Adrenal gland (tissue), 12 donors: Measurements from ENCODE around the gene GPR179. TPM values are rescaled to one million over a fixed set of nuclear protein-coding genes. Genes with fewer than 3 reads are reported as not detected.

ENCODE experiments used
- DNase-seq, 7 donors: peaks; one replicate each; pipeline ENCODE4 v3.0.0-alpha.2; 2019 to 2020
- H3K27ac ChIP-seq, 5 donors: fragments of 200-600 bp; sonication (generic) in 4 of 5; 1 replicate in 3 of 5; 2 replicates in 2 of 5; pipeline versions ENCODE4 v1.5.1 to v1.8.0; 2016 to 2020; ENCODE audit warnings: mild to moderate bottlenecking in 1 of 5
- H3K27me3 ChIP-seq: fragments of 200-600 bp; 2 replicates; pipeline ENCODE4 v1.8.0; 2021
- H3K36me3 ChIP-seq, 2 donors: fragments of 200-600 bp; replicated peaks in 1 of 2; 1 replicate in 1 of 2; 2 replicates in 1 of 2; pipeline versions ENCODE4 v1.5.1 to v1.8.0; 2018 to 2022
- H3K4me1 ChIP-seq, 2 donors: fragments of 200-600 bp; replicated peaks in 1 of 2; 1 replicate in 1 of 2; 2 replicates in 1 of 2; pipeline versions ENCODE4 v1.5.1 to v1.8.0; 2018 to 2021
- H3K4me3 ChIP-seq, 4 donors: fragments of 200-600 bp; sonication (generic) in 3 of 4; one replicate each; pipeline ENCODE4 v1.5.1; 2016 to 2018
- H3K9me3 ChIP-seq, 3 donors: fragments of 200-600 bp; sonication (generic) in 1 of 3; replicated peaks in 1 of 3; 1 replicate in 2 of 3; 2 replicates in 1 of 3; pipeline versions ENCODE4 v1.5.1 to v1.8.0; 2016 to 2021
- POLR2A ChIP-seq, 2 donors: fragments of 450-650 bp; IDR thresholded peaks; one replicate each; pipeline ENCODE4 v1.6.1; 2017; ENCODE audit warnings: antibody characterized with exemption in 2 of 2, mild to moderate bottlenecking in 2 of 2, moderate library complexity in 1 of 2
- WGBS, 4 donors: extraction: QIAGEN DNeasy Blood & Tissue Kit in 2 of 4; methylation state at CpG; one replicate each; pipeline versions ENCODE4 v1.1.5 to v1.1.7; 2013 to 2017; 5-methylcytosine and 5-hydroxymethylcytosine counted together
- intact Hi-C, 2 donors: fragments of 100-400 bp; cut with DNase I; formaldehyde crosslinking; loops; one replicate each; pipeline versions ENCODE4 v1.14.1 to v1.15.0; 2022 to 2023
- polyA plus RNA-seq, 3 donors: library from polyadenylated mRNA; stranded (reverse); fragments of 200-250 nt in 2 of 3; fragments of 350-450 nt in 1 of 3; fragmentation: Illumina TruSeq in 1 of 3; extraction: RNeasy Lipid Tissue Mini Kit (QIAGEN cat#74804) in 1 of 3; gene quantifications; one replicate each; pipeline ENCODE4 v1.2.3, GENCODE V29; 2013 to 2014
- total RNA-seq, 9 donors: library from RNA; depleted of rRNA in 4 of 9; stranded (reverse); fragments of >200 nt in 4 of 9; fragments of 120-200 nt in 1 of 9; fragmentation: NEBNext Ultra II Directional in 1 of 9; extraction: Animal tissue kit (Norgen Biotek cat#: 25700) in 1 of 9; gene quantifications; one replicate each; pipeline versions ENCODE4 v1.1.0 to v1.2.4, GENCODE V29; 2013 to 2023
- TF ChIP-seq, protein P1 (sequence below), 6 experiments: fragments of 450-650 bp in 4 of 6; fragments of 200-600 bp in 2 of 6; sonication (generic) in 1 of 6; IDR thresholded peaks; 1 replicate in 5 of 6; 2 replicates in 1 of 6; pipeline versions ENCODE4 v1.5.1 to v1.8.0; 2016 to 2021; ENCODE audit warnings: antibody characterized with exemption in 6 of 6, mild to moderate bottlenecking in 2 of 6, moderate library complexity in 1 of 6
- donor health status: healthy with polysubstance abuse.
- donor health status: Bipolar disorder and iron deficiency.
- donor health status: DM: yes; HTN: yes; CAD: no.
- donor health status: DM: no; HTN: no; CAD: no.
- donor health status: DM: no; HTN: no; CAD: no.
- donor health status: DM: yes; HTN: yes; CAD: no.

The GPR179 gene
- total and polyA plus RNA-seq, 12 donors: under 0.01 to 0.32 (median 0.09) TPM; not detected in 4

- Histone ChIP-seq H3K27me3 (no peaks in the 10 kb centered on the region), H3K27ac (no peak overlapping the region), H3K4me3 (no peak overlapping the region), H3K36me3 (no peaks in the 10 kb centered on the region), H3K4me1 (no peaks in the 10 kb centered on the region), H3K9me3 (no peaks in the 10 kb centered on the region)
- 55 to 69% (median 59%) methylated on average over 5 of the region's 5 CpGs for WGBS, 4 donors
- peak; percentile 73 to 86 (median 78) for DNase-seq
- TF ChIP-seq POLR2A (IDR thresholded peaks at IDR 0.05): no peak
- TF ChIP-seq, protein P1, sequence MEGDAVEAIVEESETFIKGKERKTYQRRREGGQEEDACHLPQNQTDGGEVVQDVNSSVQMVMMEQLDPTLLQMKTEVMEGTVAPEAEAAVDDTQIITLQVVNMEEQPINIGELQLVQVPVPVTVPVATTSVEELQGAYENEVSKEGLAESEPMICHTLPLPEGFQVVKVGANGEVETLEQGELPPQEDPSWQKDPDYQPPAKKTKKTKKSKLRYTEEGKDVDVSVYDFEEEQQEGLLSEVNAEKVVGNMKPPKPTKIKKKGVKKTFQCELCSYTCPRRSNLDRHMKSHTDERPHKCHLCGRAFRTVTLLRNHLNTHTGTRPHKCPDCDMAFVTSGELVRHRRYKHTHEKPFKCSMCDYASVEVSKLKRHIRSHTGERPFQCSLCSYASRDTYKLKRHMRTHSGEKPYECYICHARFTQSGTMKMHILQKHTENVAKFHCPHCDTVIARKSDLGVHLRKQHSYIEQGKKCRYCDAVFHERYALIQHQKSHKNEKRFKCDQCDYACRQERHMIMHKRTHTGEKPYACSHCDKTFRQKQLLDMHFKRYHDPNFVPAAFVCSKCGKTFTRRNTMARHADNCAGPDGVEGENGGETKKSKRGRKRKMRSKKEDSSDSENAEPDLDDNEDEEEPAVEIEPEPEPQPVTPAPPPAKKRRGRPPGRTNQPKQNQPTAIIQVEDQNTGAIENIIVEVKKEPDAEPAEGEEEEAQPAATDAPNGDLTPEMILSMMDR (IDR thresholded peaks at IDR 0.05): no peak
- intact Hi-C loops: loop anchor here in 1 of 2 donors (10.0 kb wide), 1 partner anchor 144 kb away; no protein-coding TSS in a partner anchor
Observed at GRCh38 chr17:38341035-38341721, 2.6 kb downstream of the GPR179 start.

GRCh38 chr17:38339891-38340290 lies 3.9 kb downstream of the GPR179 start:
- intact Hi-C loops: loop anchor here in 1 of 2 donors (10.0 kb wide), 2 partner anchors 145 to 325 kb away; no protein-coding TSS in a partner anchor
- no peaks in the 10 kb centered on the region for H3K4me1 ChIP-seq
- TF ChIP-seq, protein P1 (IDR thresholded peaks at IDR 0.05): no peak
- no peak for TF ChIP-seq POLR2A (IDR thresholded peaks at IDR 0.05)
- no peak overlapping the region for H3K27ac ChIP-seq
- DNase-seq: no peak
- no peaks in the 10 kb centered on the region for H3K9me3 ChIP-seq
- H3K36me3 ChIP-seq: no peaks in the 10 kb centered on the region
- H3K27me3 ChIP-seq: no peaks in the 10 kb centered on the region
- no peak overlapping the region for H3K4me3 ChIP-seq

GRCh38 chr17:38338535-38338934 lies 5.2 kb downstream of the GPR179 start:
- 91 to 100% (median 94%) methylated on average over 2 to 4 of the region's 4 CpGs for WGBS, 4 donors
- H3K27me3 ChIP-seq: peaks cover 5% of the 10 kb centered on the region
- H3K9me3 ChIP-seq: no peaks in the 10 kb centered on the region
- intact Hi-C loops: loop anchor here in 1 of 2 donors (10.0 kb wide), 1 partner anchor 326 kb away; no protein-coding TSS in a partner anchor
- no peak for DNase-seq
- H3K4me1 ChIP-seq: no peaks in the 10 kb centered on the region
- no peak overlapping the region for H3K27ac ChIP-seq
- H3K36me3 ChIP-seq: no peaks in the 10 kb centered on the region
- H3K4me3 ChIP-seq: no peak overlapping the region
- TF ChIP-seq, protein P1 (IDR thresholded peaks at IDR 0.05): no peak
- no peak for TF ChIP-seq POLR2A (IDR thresholded peaks at IDR 0.05)

- DNase-seq: no peak
- Histone ChIP-seq H3K27me3 (peaks cover 8% of the 10 kb centered on the region), H3K27ac (no peak overlapping the region), H3K4me1 (no peaks in the 10 kb centered on the region), H3K36me3 (no peaks in the 10 kb centered on the region), H3K9me3 (no peaks in the 10 kb centered on the region), H3K4me3 (no peak overlapping the region)
- WGBS, 4 donors: 53 to 77% (median 70%) methylated on average over 5 of the region's 5 CpGs
- intact Hi-C loops: loop anchor here in 1 of 2 donors (10.0 kb wide), 1 partner anchor 327 kb away; no protein-coding TSS in a partner anchor
- no peak for TF ChIP-seq POLR2A (IDR thresholded peaks at IDR 0.05)
- TF ChIP-seq, protein P1 (IDR thresholded peaks at IDR 0.05): no peak
Observed at GRCh38 chr17:38338053-38338452, 5.7 kb downstream of the GPR179 start.
